ENCODE measurements around the gene DOCK6.

DNA sequence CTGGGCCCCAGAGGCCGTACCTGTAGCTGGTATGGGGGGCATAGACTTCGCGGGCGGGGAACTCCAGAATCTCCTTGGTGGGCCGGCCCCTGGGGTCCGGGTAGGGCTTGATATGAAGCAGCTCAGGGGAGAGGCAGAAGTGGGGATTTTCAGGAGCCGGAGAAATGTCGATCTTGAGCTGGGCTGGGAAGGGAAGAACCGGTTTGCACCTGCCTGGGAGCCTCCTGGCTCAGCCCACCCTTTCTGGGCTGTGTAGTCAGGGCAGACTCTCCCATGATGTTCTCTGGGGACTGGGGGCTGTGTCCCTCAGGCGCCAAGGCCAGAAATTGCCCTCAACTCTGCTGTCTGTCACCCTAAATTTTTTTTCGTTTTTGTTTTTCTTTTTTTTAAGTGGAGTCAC lies 20.3 kb downstream of the DOCK6 start:
- TF ChIP-seq, protein P1, sequence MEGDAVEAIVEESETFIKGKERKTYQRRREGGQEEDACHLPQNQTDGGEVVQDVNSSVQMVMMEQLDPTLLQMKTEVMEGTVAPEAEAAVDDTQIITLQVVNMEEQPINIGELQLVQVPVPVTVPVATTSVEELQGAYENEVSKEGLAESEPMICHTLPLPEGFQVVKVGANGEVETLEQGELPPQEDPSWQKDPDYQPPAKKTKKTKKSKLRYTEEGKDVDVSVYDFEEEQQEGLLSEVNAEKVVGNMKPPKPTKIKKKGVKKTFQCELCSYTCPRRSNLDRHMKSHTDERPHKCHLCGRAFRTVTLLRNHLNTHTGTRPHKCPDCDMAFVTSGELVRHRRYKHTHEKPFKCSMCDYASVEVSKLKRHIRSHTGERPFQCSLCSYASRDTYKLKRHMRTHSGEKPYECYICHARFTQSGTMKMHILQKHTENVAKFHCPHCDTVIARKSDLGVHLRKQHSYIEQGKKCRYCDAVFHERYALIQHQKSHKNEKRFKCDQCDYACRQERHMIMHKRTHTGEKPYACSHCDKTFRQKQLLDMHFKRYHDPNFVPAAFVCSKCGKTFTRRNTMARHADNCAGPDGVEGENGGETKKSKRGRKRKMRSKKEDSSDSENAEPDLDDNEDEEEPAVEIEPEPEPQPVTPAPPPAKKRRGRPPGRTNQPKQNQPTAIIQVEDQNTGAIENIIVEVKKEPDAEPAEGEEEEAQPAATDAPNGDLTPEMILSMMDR (IDR thresholded peaks at IDR 0.05; ENCODE audit: poor library complexity) = no peak
- TF ChIP-seq EZH2phosphoT487 (IDR thresholded peaks at IDR 0.05; ENCODE audit: low read depth, severe bottlenecking, unreplicated experiment) (no peak), EZH2 (IDR thresholded peaks at IDR 0.05; ENCODE audit: borderline replicate concordance) (no peak)

Data from hepatocyte (in vitro differentiated cells).